Hair follicular keratinocyte (primary cell): ENCODE data around the gene PPARA. TPM values are rescaled to one million over a fixed set of nuclear protein-coding genes. Genes with fewer than 3 reads are reported as not detected.

Experiments used
- total RNA-seq: library from RNA; depleted of rRNA; stranded (reverse); fragments of >200 nt; gene quantifications from 2 replicates; pipeline ENCODE4 v1.2.3, GENCODE V29; 2015

PPARA gene
- total RNA-seq, result 9.1 and 15.8 TPM in 2 replicates

DNA sequence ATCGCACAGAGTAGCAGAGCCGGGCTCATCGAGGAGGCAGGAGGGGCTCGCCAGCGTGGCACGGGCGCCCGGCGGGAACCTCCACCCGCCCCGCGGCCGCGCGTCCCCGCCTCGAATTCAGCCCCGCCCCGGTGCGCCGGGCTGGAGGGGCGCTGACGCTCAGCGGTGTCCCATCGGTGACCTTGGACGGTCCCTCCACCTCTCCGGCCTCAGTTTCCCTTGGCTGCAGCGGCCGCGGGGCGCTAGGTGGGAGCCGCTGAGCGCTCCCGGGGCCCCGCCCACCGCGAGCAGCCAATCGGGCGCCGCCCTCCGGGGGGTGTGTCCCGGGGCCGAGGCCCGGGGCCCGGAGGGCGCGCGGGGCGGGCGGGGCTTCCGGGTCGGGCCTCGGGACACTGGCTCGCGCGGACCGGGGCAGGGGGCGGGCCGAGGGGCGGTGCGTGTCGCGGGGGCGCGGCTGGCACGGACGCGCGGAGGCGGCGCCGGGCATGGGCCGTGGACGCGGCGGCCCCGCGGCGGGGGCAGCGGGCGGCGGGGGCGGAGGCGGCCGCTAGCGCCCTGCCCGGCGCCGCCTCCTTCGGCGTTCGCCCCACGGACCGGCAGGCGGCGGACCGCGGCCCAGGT lies at the start of gene PPARA:
TSS of gene PPARA (plus strand) at position 493 of the 621 bp plus-strand sequence. CDS start 47,858 bp downstream, outside the sequence.

DNA sequence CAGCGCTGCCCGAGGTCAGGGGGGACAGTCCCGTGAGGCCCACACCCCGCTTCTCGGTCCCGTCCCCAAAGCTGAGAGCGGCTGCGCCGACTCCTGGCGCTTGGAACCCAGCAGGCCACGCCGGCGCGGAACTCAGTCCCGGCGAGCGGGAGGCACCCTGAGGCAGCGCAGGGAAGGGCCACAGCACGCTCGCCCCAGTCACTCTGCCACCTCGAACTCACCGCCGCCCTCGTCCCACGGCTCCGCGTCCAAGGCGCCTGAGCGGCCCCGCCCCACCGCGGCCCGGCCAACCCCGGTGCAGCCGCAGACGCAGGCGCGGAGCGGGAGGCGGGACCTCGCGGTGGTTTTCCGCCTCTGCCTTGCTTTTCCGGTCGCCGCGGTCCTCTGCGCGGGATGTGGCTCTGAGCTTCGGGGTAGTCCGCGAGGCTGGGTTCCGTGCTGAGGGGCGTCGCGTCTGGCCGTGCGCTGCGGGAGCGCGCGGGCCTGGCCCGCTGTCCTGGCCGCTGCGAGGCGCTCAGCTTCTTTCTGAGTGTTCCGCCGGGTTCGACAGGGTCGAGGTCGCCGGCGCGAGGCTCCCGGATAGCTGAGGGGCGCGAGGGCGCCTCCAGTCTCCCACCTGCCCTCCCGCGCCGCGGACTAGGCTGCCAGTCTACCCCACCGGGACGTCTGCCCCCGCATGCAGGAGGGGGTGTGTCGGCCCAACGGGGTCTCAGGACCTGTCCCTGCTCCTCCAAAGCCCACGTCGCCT lies 99.9 kb downstream of the PPARA start, which contains the start of gene CDPF1:
TSS of gene CDPF1 (minus strand) at position 259 of the 748 bp plus-strand sequence. CDS start 2,009 bp downstream, outside the sequence.

DNA sequence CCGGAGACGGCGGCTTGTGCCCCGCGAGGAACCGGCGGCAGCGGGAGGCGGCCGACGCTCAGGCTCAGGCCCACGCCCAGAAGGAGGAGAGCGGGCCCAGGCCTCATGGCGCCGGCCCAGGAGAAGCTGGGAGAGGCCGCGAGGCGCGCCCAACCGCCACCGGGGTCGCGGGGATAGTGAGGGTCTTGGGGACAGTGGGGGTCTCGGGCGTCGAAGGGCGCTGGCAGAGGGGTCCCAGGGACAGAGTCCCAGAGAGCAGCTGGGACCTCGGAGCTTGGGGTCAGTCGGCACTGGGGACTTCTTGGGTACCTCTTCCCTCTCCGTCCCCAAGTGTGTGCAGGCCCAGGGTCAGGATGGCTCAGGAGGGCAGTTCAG lies 112.9 kb downstream of the PPARA start, which contains the start of gene PKDREJ:
TSS of gene PKDREJ (minus strand) at position 128 of the 375 bp plus-strand sequence. CDS start at position 107, 21 bp downstream.

DNA sequence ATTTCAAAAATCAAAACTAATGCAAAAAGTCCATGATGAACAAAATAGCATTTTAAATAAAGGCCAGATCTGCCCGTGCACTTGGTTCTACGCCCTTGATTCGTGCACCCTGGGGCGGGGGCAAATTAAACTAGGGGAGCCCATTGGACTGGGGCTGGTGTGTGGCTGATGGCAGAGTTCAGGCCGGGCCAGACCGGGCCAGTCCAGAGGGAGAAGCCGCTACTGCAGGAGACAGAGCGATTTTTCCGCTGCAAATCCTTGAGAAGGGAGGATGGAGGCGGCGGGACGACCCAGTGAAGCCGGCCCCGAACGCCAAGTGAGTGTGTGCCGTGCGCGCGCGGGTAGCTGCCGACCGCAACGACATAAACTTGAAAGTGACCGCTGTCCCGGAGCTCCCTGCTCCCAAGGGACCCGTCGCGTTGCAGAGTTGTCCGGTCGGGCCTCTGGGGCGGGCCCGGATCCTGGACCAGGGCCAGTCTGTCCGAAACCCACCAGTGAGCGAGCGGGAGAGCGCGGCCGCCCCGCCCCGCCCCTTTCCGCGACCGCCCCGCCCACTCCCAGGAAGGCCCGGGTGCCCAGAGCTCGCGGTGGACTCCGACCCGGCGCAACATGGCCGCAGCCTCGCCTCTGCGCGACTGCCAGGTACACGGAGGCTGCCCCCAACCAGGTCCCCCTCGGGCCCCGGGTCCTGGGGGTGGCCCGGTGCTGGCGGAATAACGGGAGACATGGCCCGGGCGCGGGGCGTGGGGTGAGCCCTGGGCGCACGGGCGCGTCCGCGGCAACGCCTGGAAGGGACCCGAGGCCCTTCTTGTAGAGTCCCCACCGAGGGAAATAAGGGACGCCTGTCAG lies 117.3 kb downstream of the PPARA start, which contains the start of gene TTC38:
TSS of gene TTC38 (plus strand) at position 578 of the 849 bp plus-strand sequence. CDS start at position 610, 32 bp downstream.

Other genes with a start within 250 kb of the PPARA start
- 2.9 and 3.4 TPM in 2 replicates for gene WNT7B, start 173.4 kb upstream of the PPARA start, total RNA-seq
- 8.4 and 8.6 TPM in 2 replicates for gene CDPF1, start 99.8 kb downstream of the PPARA start, total RNA-seq
- gene PKDREJ, start 112.8 kb downstream of the PPARA start, total RNA-seq, result under 0.01 TPM in 1 of 2 replicates, not detected in the other
- 10.1 and 14.2 TPM in 2 replicates for gene TTC38, start 117.5 kb downstream of the PPARA start, total RNA-seq
- gene GTSE1, start 146.3 kb downstream of the PPARA start, total RNA-seq, result 3.3 and 11.1 TPM in 2 replicates
- 21.1 and 27.0 TPM in 2 replicates for gene TRMU, start 185.2 kb downstream of the PPARA start, total RNA-seq